A549 (cell line): ENCODE data around the gene ALG2. TPM values are rescaled to one million over a fixed set of nuclear protein-coding genes. Genes with fewer than 3 reads are reported as not detected.
A peak's percentile ranks its signal among the peaks of the same experiment; 100 is the strongest.

Experiments
- ATAC-seq, 2 experiments: fragments of 200-7000 bp in 1 of 2; fragments of >200 bp in 1 of 2; cut with Nextera tagmentation in 1 of 2; cut with Tn5 transposase in 1 of 2; 3 replicates each; pipeline versions ENCODE4 v1.8.0 to v1.9.1; 2018 to 2020; ENCODE audit warnings: mild to moderate bottlenecking in 1 of 2, moderate library complexity in 1 of 2
- CTCF ChIA-PET: fragments of 300-600 bp; sonication (Branson Sonifier 250); formaldehyde crosslinking; extraction: SDS; loops from one replicate; lab custom pipeline; 2021; ENCODE audit warnings: antibody characterized with exemption, inconsistent platforms; lab: Yijun Ruan, JAX
- POLR2A ChIA-PET: fragments of 350-600 bp; formaldehyde crosslinking; extraction: SDS; loops from one replicate; lab custom pipeline; 2021; ENCODE audit warnings: antibody characterized with exemption, inconsistent platforms; lab: Yijun Ruan, JAX
- DNase-seq, 2 experiments: peaks; one replicate each; pipeline versions ENCODE4 v3.0.0 to v3.0.0-alpha.2; 2011 to 2016; ENCODE audit warnings: low read depth in 1 of 2, low spot score in 1 of 2
- FAIRE-seq: peaks from 2 replicates; lab custom pipeline; 2011; peaks lifted over from hg19 to GRCh38; lab: Jason Lieb, UNC
- H3K27ac ChIP-seq, 2 experiments: fragments of >200 bp; sonication (Bioruptor Twin); formaldehyde crosslinking; 3 replicates each; pipeline ENCODE4 v1.5.1; 2016 to 2017
- H3K4me1 ChIP-seq: fragments of >200 bp; sonication (Bioruptor Twin); formaldehyde crosslinking; 3 replicates; pipeline ENCODE4 v1.6.1; 2016
- H3K4me2 ChIP-seq: fragments of >200 bp; sonication (Bioruptor Twin); formaldehyde crosslinking; 3 replicates; pipeline ENCODE4 v1.6.1; 2016
- H3K4me3 ChIP-seq: fragments of >200 bp; sonication (Bioruptor Twin); formaldehyde crosslinking; 3 replicates; pipeline ENCODE4 v1.5.1; 2016
- H3K9me3 ChIP-seq: fragments of >200 bp; sonication (Bioruptor Twin); formaldehyde crosslinking; 3 replicates; pipeline ENCODE4 v1.6.1; 2016
- BHLHE40 ChIP-seq: IDR thresholded peaks from 2 replicates; pipeline ENCODE4 v1.6.1; 2012; ENCODE audit warnings: low read depth, low read length, inconsistent platforms
- CBX8 ChIP-seq: fragments of 200-600 bp; sonication (generic); IDR thresholded peaks from 2 replicates; pipeline ENCODE4 v1.6.1; 2016
- CEBPB ChIP-seq, 2 experiments: fragments of >200 bp in 1 of 2; sonication (Bioruptor Twin) in 1 of 2; formaldehyde crosslinking in 1 of 2; IDR thresholded peaks; 2 replicates each; pipeline ENCODE4 v1.6.1; 2012 to 2016
- EHF ChIP-seq: fragments of 250-450 bp; sonication (Bioruptor Pico); IDR thresholded peaks from 2 replicates; pipeline ENCODE4 v1.5.0; 2020; ENCODE audit warnings: mild to moderate bottlenecking
- EP300 ChIP-seq, 2 experiments: fragments of >200 bp; sonication (Bioruptor Twin); formaldehyde crosslinking; IDR thresholded peaks; 2 replicates in 1 of 2; 3 replicates in 1 of 2; pipeline ENCODE4 v1.6.1; 2016 to 2017
- ESRRA ChIP-seq: fragments of 150-350 bp; IDR thresholded peaks from 2 replicates; pipeline ENCODE4 v1.6.1; 2014; ENCODE audit warnings: mild to moderate bottlenecking, low read length, borderline replicate concordance
- FOXS1 ChIP-seq: fragments of 250-450 bp; sonication (Bioruptor Pico); IDR thresholded peaks from 2 replicates; pipeline ENCODE4 v1.5.0; 2020; ENCODE audit warnings: mild to moderate bottlenecking, moderate library complexity
- GATA3 ChIP-seq: IDR thresholded peaks from 2 replicates; pipeline ENCODE4 v1.6.1; 2012; ENCODE audit warnings: borderline replicate concordance
- KDM1A ChIP-seq: fragments of 200-600 bp; sonication (generic); IDR thresholded peaks from 2 replicates; pipeline ENCODE4 v1.6.1; 2016; ENCODE audit warnings: low read depth, mild to moderate bottlenecking
- MAZ ChIP-seq: fragments of 150-350 bp; IDR thresholded peaks from 2 replicates; pipeline ENCODE4 v1.6.1; 2014; ENCODE audit warnings: antibody characterized with exemption, low read depth, low read length, borderline replicate concordance
- MYC ChIP-seq: IDR thresholded peaks from 2 replicates; pipeline ENCODE4 v1.6.1; 2012; ENCODE audit warnings: mild to moderate bottlenecking, inconsistent platforms, low read length, improper control_type of control experiment, borderline replicate concordance
- NPAS2 ChIP-seq: fragments of 250-450 bp; sonication (Bioruptor Pico); IDR thresholded peaks from 2 replicates; pipeline ENCODE4 v1.8.0; 2022; ENCODE audit warnings: mild to moderate bottlenecking, moderate library complexity, borderline replicate concordance
- NR3C1 ChIP-seq: fragments of >200 bp; sonication (Bioruptor Twin); formaldehyde crosslinking; IDR thresholded peaks from 3 replicates; pipeline ENCODE4 v1.6.1; 2017
- PHF8 ChIP-seq: fragments of 200-600 bp; sonication (generic); IDR thresholded peaks from 2 replicates; pipeline ENCODE4 v1.6.1; 2016; ENCODE audit warnings: low read depth, mild to moderate bottlenecking, antibody characterized with exemption, moderate library complexity, borderline replicate concordance
- TFCP2L1 ChIP-seq: fragments of 250-450 bp; sonication (Bioruptor Pico); IDR thresholded peaks from 2 replicates; pipeline ENCODE4 v1.5.0; 2021; ENCODE audit warnings: mild to moderate bottlenecking
- TP53 ChIP-seq: fragments of 250-450 bp; sonication (Bioruptor Pico); IDR thresholded peaks from 2 replicates; pipeline ENCODE4 v1.5.0; 2021; ENCODE audit warnings: mild to moderate bottlenecking, moderate library complexity
- ZC3H11A ChIP-seq: fragments of 450-650 bp; IDR thresholded peaks from 2 replicates; pipeline ENCODE4 v1.6.1; 2014; ENCODE audit warnings: antibody characterized with exemption, mild to moderate bottlenecking
- ZSCAN20 ChIP-seq: fragments of 250-450 bp; sonication (Bioruptor Pico); IDR thresholded peaks from 2 replicates; pipeline ENCODE4 v1.8.0; 2022; ENCODE audit warnings: mild to moderate bottlenecking, moderate library complexity
- WGBS: methylation state at CpG from one replicate; pipeline ENCODE4 v1.1.6; 2017; ENCODE audit errors: missing lambda C conversion rate; 5-methylcytosine and 5-hydroxymethylcytosine counted together
- polyA plus RNA-seq, 4 experiments: library from polyadenylated mRNA; depleted of rRNA in 3 of 4; stranded (reverse); fragments of >200 nt; fragmentation: RNase III in 1 of 4; extraction: RNeasy Plus Mini Kit Qiagen cat#74134 plus additional on column Dnase treatment in 1 of 4; gene quantifications; 2 replicates in 3 of 4; 3 replicates in 1 of 4; pipeline ENCODE4 v1.2.3, GENCODE V29; 2011 to 2017
- TF ChIP-seq, protein P1 (sequence below): fragments of 250-450 bp; sonication (Bioruptor Pico); IDR thresholded peaks from 2 replicates; pipeline ENCODE4 v1.5.0; 2020; ENCODE audit warnings: low read depth, mild to moderate bottlenecking, moderate library complexity
- TF ChIP-seq, protein P2 (sequence below): IDR thresholded peaks from 2 replicates; pipeline ENCODE4 v1.6.1; 2012
- TF ChIP-seq, protein P3 (sequence below): fragments of 150-350 bp; IDR thresholded peaks from 2 replicates; pipeline ENCODE4 v1.6.1; 2014; ENCODE audit warnings: low read depth, mild to moderate bottlenecking, low read length
- TF ChIP-seq, protein P4 (sequence below): fragments of >200 bp; sonication (Bioruptor Twin); formaldehyde crosslinking; IDR thresholded peaks from 3 replicates; pipeline ENCODE4 v1.5.1; 2016
- TF ChIP-seq, protein P5 (sequence below): IDR thresholded peaks from 2 replicates; pipeline ENCODE4 v1.6.1; 2012

ALG2 gene
- polyA plus RNA-seq, 2 of the 4 experiments (the other 2 are of a cell fraction) = 26.6 to 76.3 TPM

DNA sequence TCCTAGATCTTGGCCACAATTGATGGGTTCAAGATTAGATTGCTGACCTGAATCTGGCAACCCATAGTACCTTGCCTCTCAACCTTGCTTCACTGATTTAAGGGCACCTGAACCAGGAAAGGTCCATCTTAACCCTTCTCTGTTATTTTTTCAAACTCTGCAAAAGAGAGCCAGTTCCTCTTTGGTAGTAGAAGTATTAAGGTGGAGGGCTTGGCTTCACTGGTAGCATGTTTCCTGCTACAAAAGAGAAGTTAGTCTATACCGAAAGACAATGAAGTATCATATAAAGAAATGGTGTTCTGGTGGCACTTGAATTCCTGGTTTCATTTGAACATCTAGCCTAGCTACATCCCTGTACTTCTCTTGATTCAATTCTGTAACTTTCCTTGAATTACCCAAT lies 8.5 kb downstream of the ALG2 start:
- Histone ChIP-seq H3K9me3 (peaks cover 20% of the 10 kb centered on the region), H3K4me3 (no peak overlapping the region), H3K27ac (no peak overlapping the region), H3K4me2 (no peak overlapping the region), H3K4me1 (no peaks in the 10 kb centered on the region)
- ATAC-seq = no peak
- TF ChIP-seq, protein P1, sequence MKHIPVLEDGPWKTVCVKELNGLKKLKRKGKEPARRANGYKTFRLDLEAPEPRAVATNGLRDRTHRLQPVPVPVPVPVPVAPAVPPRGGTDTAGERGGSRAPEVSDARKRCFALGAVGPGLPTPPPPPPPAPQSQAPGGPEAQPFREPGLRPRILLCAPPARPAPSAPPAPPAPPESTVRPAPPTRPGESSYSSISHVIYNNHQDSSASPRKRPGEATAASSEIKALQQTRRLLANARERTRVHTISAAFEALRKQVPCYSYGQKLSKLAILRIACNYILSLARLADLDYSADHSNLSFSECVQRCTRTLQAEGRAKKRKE (CRISPR knock-in tag) = no peak
- TF ChIP-seq EHF (CRISPR knock-in tag) (no peak), TFCP2L1 (no peak), CBX8 (no peak), ZSCAN20 (CRISPR knock-in tag) (no peak), ESRRA (no peak), NR3C1 (no peak), CEBPB (IDR thresholded peaks at IDR 0.05) (no peak), MYC (no peak), KDM1A (no peak), PHF8 (no peak), GATA3 (no peak), EP300 (IDR thresholded peaks at IDR 0.05) (no peak), FOXS1 (no peak)
- TF ChIP-seq, protein P2, sequence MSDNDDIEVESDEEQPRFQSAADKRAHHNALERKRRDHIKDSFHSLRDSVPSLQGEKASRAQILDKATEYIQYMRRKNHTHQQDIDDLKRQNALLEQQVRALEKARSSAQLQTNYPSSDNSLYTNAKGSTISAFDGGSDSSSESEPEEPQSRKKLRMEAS = no peak
- TF ChIP-seq, protein P3, sequence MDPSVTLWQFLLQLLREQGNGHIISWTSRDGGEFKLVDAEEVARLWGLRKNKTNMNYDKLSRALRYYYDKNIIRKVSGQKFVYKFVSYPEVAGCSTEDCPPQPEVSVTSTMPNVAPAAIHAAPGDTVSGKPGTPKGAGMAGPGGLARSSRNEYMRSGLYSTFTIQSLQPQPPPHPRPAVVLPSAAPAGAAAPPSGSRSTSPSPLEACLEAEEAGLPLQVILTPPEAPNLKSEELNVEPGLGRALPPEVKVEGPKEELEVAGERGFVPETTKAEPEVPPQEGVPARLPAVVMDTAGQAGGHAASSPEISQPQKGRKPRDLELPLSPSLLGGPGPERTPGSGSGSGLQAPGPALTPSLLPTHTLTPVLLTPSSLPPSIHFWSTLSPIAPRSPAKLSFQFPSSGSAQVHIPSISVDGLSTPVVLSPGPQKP = no peak
- TF ChIP-seq, protein P4, sequence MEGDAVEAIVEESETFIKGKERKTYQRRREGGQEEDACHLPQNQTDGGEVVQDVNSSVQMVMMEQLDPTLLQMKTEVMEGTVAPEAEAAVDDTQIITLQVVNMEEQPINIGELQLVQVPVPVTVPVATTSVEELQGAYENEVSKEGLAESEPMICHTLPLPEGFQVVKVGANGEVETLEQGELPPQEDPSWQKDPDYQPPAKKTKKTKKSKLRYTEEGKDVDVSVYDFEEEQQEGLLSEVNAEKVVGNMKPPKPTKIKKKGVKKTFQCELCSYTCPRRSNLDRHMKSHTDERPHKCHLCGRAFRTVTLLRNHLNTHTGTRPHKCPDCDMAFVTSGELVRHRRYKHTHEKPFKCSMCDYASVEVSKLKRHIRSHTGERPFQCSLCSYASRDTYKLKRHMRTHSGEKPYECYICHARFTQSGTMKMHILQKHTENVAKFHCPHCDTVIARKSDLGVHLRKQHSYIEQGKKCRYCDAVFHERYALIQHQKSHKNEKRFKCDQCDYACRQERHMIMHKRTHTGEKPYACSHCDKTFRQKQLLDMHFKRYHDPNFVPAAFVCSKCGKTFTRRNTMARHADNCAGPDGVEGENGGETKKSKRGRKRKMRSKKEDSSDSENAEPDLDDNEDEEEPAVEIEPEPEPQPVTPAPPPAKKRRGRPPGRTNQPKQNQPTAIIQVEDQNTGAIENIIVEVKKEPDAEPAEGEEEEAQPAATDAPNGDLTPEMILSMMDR = no peak
- ChIA-PET CTCF (interaction anchor here (0.9 to 1.1 kb wide), 2 partner anchors 19 to 28 kb away, joined by 3 read pairs; no protein-coding TSS in a partner anchor), POLR2A (interaction anchor here (1.9 kb wide), 1 partner anchor 9 kb away, joined by 11 read pairs; the partner anchor contains the start of genes ALG2 and SEC61B)
- FAIRE-seq = no peak
- DNase-seq = no peak
- 82% methylated on average over 1 of the region's 1 CpG for WGBS

DNA sequence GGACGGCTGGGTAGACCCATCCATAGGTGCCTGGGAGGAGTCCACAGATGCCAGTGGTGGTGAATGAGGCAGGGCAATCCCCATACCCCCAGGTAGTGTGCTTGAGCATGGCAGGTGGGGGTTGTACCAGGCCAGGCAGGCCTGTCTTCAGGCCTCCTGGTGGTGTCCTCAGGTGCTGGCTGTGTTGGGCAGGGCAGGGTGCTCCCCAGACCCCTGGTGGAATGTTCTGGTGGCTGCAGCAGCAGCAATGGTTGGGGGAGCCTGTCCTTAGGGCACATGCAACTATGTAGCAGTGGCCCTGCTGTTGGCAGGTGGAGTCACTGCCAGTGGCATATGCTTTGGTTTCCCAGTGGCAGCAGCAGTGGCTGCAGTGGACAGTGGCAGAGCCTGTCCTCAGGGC lies 10.0 kb downstream of the ALG2 start:
- ATAC-seq (peak; percentile 47 to 75; a peak in 4 of 6 replicates), FAIRE-seq (no peak), DNase-seq (no peak)
- ChIA-PET CTCF (interaction anchor here (2.5 kb wide), 1 partner anchor 27 kb away, joined by 8 read pairs; no protein-coding TSS in a partner anchor), POLR2A (no interaction called here)
- no peak overlapping the region for H3K4me2 ChIP-seq
- H3K9me3 ChIP-seq = peaks cover 20% of the 10 kb centered on the region
- 33% methylated on average over 1 of the region's 1 CpG for whole genome bisulfite sequencing
- no peak overlapping the region for H3K27ac ChIP-seq
- H3K4me1 ChIP-seq = no peaks in the 10 kb centered on the region
- TF ChIP-seq ZC3H11A (no peak), TP53 (CRISPR knock-in tag) (no peak), MAZ (no peak), NPAS2 (no peak), BHLHE40 (no peak)
- TF ChIP-seq, protein P2 = no peak
- TF ChIP-seq, protein P5, sequence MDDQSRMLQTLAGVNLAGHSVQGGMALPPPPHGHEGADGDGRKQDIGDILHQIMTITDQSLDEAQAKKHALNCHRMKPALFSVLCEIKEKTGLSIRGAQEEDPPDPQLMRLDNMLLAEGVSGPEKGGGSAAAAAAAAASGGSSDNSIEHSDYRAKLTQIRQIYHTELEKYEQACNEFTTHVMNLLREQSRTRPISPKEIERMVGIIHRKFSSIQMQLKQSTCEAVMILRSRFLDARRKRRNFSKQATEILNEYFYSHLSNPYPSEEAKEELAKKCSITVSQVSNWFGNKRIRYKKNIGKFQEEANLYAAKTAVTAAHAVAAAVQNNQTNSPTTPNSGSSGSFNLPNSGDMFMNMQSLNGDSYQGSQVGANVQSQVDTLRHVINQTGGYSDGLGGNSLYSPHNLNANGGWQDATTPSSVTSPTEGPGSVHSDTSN = no peak
- TF ChIP-seq, protein P4 = no peak
- H3K4me3 ChIP-seq = no peak overlapping the region
